ENCODE results near the gene ECT2L. TPM values are rescaled to one million over a fixed set of nuclear protein-coding genes. Genes with fewer than 3 reads are reported as not detected.

ECT2L gene, protein sequence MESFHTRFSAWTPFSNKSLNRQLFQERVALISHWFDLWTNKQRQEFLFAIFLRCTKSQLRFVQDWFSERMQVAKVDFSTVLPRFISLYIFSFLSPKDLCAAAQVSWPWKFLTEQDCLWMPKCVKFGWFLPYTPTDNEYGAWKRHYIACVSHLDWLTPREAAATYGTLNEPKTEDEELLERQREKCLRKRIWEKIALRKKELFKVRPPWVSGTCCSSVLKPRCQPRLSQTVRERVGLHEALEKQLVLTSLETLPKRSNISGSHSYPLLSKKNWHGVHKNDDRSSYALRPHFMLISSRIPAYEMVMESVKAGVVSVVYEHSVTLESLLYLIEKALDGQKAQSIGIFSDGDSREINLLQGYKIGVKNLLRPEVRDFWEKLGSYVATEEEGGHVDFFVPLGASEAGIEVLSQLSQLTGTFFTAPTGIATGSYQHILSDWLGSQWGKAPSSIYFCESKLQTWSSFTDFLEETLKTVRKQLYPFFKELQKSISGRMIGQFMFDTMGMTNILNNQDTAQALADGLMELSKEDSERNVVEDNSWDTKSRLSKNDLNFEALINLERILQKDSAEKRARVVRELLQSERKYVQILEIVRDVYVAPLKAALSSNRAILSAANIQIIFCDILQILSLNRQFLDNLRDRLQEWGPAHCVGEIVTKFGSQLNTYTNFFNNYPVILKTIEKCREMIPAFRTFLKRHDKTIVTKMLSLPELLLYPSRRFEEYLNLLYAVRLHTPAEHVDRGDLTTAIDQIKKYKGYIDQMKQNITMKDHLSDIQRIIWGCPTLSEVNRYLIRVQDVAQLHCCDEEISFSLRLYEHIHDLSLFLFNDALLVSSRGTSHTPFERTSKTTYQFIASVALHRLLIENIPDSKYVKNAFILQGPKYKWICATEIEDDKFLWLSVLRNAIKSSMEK
- not detected in 2 replicates for total RNA-seq

DNA sequence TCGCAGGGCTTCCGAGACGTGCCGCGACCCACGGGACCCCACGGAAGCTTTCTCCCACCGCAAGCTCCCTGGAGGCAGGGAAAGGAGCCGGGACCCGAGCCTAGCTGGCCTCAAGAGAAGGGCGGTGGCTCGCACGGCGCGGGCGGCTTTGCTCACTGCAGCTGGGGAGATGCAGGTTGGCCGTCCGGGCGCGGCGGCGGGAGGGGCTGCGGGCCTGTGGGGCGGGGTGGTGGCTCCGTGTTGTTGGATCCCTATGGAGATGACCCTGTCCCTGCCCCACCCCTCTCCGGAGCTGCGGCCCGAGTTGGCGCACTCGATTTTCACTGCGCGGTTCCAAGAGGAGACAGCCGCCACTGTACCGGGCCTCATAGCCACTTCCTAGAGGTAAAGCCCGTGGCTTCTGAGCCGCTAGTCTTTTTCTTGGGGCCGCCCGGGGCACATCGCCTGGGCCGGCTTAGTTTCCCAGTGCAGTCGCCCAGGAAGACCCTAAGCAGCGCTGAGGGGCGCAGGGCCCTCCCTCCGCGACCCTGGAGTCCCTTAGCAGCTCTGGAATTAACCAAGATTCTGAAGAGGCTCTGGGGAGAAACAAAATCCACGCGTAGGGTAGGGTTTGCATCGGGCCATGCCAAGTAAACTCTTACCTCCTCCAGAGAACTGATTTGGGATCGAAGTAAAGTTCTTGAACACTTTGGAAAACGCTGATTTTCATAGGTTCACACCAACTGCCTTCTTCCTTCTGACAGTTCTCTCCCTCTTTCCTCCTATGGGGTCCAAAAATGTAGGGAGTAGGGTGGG, at the start of gene ECT2L:
TSS of gene ECT2L (plus strand) at position 279 of the 795 bp plus-strand sequence. CDS start 17,188 bp downstream, outside the sequence.

DNA sequence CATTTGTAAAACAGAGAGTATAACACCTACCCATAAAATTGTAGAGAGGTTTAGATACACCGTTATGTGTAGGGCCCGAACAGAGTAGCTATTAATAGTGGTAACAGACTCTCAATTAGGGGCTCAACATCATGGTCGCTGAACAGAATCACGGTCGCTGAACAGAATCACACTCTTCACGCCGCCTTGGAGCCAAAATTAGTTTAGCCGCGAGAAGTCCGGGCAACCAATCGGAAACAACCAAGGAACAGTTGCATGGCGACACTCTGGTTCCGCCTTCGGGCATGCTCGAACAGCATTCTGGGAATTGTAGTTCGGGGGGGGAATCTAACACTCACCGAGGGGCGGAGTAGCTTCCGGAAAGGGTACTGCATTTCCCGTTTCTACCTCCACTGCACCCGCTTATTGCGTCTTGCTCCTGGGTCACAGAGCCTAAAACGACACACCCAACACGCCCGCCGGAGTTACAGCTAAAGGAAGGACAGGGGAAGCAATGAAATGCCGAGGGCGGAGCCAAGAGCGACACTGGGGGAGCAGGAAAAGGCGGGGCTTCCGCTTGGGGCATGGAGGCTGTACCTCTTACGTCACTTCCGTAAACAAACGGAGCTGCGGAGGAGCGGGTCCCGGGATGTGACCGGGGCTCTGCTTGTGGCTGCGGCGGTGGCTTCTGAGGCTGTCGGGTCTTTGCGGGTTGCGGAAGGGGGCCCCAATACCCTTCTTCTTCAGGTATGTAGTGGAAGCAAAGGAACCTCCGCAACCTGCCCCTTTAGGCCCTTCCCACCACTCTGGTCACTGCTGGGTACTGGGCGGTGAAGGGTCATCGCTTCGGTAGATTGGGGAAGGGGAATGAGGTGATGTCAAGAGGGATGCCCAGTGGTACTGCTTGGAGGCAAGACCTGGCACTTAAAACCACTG, 22.5 kb upstream of the ECT2L start, which contains the start of gene CCDC28A:
TSS of gene CCDC28A (plus strand) at position 593 of the 915 bp plus-strand sequence. CDS start 2,352 bp downstream, outside the sequence.

Other genes starting within 250 kb of the ECT2L start
- 15.0 and 17.8 TPM in 2 replicates for gene CCDC28A, start 22.3 kb upstream of the ECT2L start, total RNA-seq
- gene REPS1, start 192.2 kb downstream of the ECT2L start, total RNA-seq = 18.1 and 24.3 TPM in 2 replicates
- 22.8 and 65.9 TPM in 2 replicates for gene ABRACL, start 232.7 kb downstream of the ECT2L start, total RNA-seq

Measured in epithelial cell of alveolus of lung (primary cell).